ENCODE data around the gene PRLH. TPM values are rescaled to one million over a fixed set of nuclear protein-coding genes. Genes with fewer than 3 reads are reported as not detected.

The PRLH gene
- total RNA-seq, 4 donors from 2014 or later, result not detected

DNA sequence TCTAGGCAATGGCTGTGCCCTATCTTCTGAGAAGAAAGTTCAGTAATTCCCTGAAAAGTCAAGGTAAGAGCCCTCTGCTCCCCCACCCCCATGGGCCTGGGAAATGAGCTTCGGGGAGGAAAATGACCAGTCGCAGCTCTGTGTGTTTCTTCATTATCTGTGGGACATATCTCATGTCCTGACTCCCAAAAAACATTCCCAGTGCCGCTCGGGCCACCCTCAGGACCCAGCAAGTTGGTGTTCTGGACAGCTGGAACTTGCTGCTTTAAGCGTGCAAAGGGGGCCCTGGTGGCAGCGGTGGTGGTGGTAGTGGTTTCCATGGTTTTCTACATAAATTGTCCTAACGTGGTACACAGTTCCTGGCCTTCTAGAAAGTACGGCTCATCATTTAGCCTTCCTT, 17.2 kb upstream of the PRLH start:
- peaks cover 0 to 12% (median 0%) of the 10 kb centered on the region in 3 donors for H3K4me1 ChIP-seq
- whole genome bisulfite sequencing, 2 donors (ENCODE audit: low coverage in 1 of 2), result 82 to 100% methylated on average over 3 to 4 of the region's 8 CpGs
- no peaks in the 10 kb centered on the region for H3K9me3 ChIP-seq
- H3K27ac ChIP-seq, result no peak overlapping the region
- no peaks in the 10 kb centered on the region for H3K36me3 ChIP-seq
- no peak for ATAC-seq
- H3K4me3 ChIP-seq, result no peak overlapping the region
- TF ChIP-seq POLR2AphosphoS5 (IDR thresholded peaks at IDR 0.05), result no peak
- TF ChIP-seq, protein P1, sequence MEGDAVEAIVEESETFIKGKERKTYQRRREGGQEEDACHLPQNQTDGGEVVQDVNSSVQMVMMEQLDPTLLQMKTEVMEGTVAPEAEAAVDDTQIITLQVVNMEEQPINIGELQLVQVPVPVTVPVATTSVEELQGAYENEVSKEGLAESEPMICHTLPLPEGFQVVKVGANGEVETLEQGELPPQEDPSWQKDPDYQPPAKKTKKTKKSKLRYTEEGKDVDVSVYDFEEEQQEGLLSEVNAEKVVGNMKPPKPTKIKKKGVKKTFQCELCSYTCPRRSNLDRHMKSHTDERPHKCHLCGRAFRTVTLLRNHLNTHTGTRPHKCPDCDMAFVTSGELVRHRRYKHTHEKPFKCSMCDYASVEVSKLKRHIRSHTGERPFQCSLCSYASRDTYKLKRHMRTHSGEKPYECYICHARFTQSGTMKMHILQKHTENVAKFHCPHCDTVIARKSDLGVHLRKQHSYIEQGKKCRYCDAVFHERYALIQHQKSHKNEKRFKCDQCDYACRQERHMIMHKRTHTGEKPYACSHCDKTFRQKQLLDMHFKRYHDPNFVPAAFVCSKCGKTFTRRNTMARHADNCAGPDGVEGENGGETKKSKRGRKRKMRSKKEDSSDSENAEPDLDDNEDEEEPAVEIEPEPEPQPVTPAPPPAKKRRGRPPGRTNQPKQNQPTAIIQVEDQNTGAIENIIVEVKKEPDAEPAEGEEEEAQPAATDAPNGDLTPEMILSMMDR (IDR thresholded peaks at IDR 0.05), result no peak
- no peak for TF ChIP-seq POLR2A (IDR thresholded peaks at IDR 0.05)
- no peak for TF ChIP-seq EP300 (IDR thresholded peaks at IDR 0.05)
- no peaks in the 10 kb centered on the region for H3K27me3 ChIP-seq

DNA sequence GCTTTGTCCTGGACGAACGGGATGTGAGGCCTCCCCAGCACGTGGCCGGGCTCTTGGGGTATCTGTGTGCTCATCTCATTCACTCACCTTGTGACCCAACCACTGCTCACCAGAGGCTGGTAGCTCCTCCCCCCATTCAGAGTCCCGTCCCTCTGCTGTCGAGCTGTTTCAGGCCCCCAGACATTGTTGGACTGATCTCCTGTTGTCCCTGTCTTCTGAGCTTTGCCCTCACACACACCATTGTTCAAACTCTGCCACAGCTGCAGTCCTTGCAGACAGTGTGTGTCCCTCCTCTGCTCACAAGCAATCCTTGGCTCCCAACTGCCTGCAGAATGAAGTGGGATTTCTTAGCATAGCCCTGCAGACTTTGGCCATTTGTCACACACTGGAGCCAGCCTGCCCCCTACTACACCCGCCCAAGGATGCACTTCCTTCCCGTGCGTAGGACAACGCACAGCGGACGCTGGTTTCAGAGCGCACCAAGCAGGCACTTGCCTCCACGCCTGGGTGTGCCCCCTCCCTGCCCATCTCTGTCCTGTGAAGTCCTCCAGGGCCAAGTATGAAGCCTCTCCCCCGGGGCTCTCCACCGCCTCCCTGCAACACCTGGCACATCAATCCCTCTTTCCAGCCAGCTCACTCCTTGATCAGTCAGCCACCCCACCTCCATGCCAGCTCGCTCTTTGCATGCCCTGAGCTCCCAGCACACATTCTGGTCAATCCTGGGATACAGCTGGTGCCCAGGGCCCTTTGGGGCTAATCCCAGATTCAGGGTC, 16.5 kb upstream of the PRLH start:
- Histone ChIP-seq H3K36me3 (no peaks in the 10 kb centered on the region), H3K4me1 (peaks cover 0 to 12% (median 0%) of the 10 kb centered on the region in 3 donors), H3K9me3 (peaks cover 0 to under 1% (median 0%) of the 10 kb centered on the region in 3 donors), H3K27ac (no peak overlapping the region), H3K27me3 (no peaks in the 10 kb centered on the region), H3K4me3 (no peak overlapping the region)
- ATAC-seq, result no peak
- TF ChIP-seq POLR2A (IDR thresholded peaks at IDR 0.05) (no peak), EP300 (IDR thresholded peaks at IDR 0.05) (no peak)
- 70 to 77% methylated on average over 10 of the region's 17 CpGs for WGBS, 2 donors (ENCODE audit: low coverage in 1 of 2)

DNA sequence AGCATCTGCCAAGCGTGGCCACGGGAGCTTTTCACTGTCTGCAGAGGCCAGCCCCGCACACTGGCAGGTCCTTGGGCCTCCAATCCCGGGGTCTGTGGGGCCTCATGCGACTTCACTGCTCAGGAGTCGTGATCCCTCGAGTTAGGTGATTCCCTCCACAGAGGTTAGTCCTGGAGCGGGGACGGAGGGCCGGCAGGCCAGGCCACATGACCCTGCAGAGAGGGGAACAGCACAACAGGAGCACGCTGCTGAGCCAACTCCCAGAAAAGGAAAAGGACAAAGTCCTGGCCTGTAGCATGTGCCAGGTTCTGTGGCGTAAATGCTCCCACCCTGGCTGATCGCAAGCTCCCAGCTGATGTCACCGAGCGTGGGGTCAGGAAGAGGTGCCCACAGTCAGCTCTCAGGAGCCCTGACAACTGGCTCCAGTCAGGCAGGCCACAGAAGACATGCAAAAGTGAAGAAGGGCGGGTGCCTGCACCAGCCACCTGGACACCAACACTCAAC, 15.3 kb upstream of the PRLH start:
- Histone ChIP-seq H3K27me3 (no peaks in the 10 kb centered on the region), H3K27ac (no peak overlapping the region), H3K9me3 (peaks cover 0 to 13% (median 0%) of the 10 kb centered on the region in 3 donors), H3K36me3 (no peaks in the 10 kb centered on the region), H3K4me1 (peaks cover 0 to 12% (median 0%) of the 10 kb centered on the region in 3 donors), H3K4me3 (no peak overlapping the region)
- no peak for ATAC-seq
- no CpG with 5 or more reads among the region's 16 CpGs for WGBS, 2 donors (ENCODE audit: low coverage in 1 of 2)
- no peak for TF ChIP-seq POLR2A (IDR thresholded peaks at IDR 0.05)
- TF ChIP-seq EP300 (IDR thresholded peaks at IDR 0.05), result no peak
- TF ChIP-seq, protein P1 (IDR thresholded peaks at IDR 0.05), result no peak
- no peak for TF ChIP-seq POLR2AphosphoS5 (IDR thresholded peaks at IDR 0.05)

DNA sequence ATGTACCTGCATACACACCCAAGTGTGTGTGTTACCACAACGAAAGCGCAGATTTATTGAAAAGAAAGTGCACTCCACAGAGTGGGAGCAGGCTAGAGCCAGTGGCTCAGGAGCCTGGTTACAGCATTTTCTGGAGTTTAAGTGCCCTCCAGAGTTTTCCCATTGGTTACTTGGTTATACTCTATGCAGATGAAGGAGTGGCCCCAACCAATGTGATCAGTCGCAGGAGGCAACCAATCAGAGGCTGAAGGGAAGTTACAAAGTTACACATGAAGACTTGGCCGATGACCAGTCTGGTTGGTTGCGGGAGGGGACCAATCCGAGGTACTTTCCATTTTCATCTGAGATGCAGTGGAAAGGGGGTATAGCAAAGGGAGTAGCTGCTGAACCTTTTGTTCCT, 13.5 kb upstream of the PRLH start:
- Histone ChIP-seq H3K36me3 (no peaks in the 10 kb centered on the region), H3K27ac (no peak overlapping the region), H3K4me3 (no peak overlapping the region), H3K27me3 (no peaks in the 10 kb centered on the region), H3K4me1 (peaks cover 0 to 29% (median 0%) of the 10 kb centered on the region in 3 donors), H3K9me3 (peaks cover 0 to 14% (median 0%) of the 10 kb centered on the region in 3 donors)
- TF ChIP-seq POLR2AphosphoS5 (IDR thresholded peaks at IDR 0.05), result no peak
- TF ChIP-seq, protein P1 (IDR thresholded peaks at IDR 0.05), result no peak
- no peak for TF ChIP-seq EP300 (IDR thresholded peaks at IDR 0.05)
- TF ChIP-seq POLR2A (IDR thresholded peaks at IDR 0.05), result no peak
- no peak for ATAC-seq
- WGBS, 2 donors (ENCODE audit: low coverage in 1 of 2), result 68 to 84% methylated on average over 3 to 5 of the region's 6 CpGs

- H3K27ac ChIP-seq, result no peak overlapping the region
- ATAC-seq, result no peak
- 74 to 86% methylated on average over 3 to 5 of the region's 7 CpGs for WGBS, 2 donors (ENCODE audit: low coverage in 1 of 2)
- H3K36me3 ChIP-seq, result no peaks in the 10 kb centered on the region
- TF ChIP-seq, protein P1 (IDR thresholded peaks at IDR 0.05), result no peak
- TF ChIP-seq POLR2AphosphoS5 (IDR thresholded peaks at IDR 0.05) (no peak), POLR2A (IDR thresholded peaks at IDR 0.05) (no peak), EP300 (IDR thresholded peaks at IDR 0.05) (no peak)
- H3K4me1 ChIP-seq, result peaks cover 0 to 39% (median 4%) of the 10 kb centered on the region in 3 donors
- no peaks in the 10 kb centered on the region for H3K27me3 ChIP-seq
- H3K9me3 ChIP-seq, result peaks cover 0 to 14% (median 0%) of the 10 kb centered on the region in 3 donors
- no peak overlapping the region for H3K4me3 ChIP-seq
Observed at GRCh38 chr2:237553948-237554347, 12.4 kb upstream of the PRLH start.

Data from gastroesophageal sphincter (tissue), 4 donors.